ENCODE results near the gene THAP12. TPM values are rescaled to one million over a fixed set of nuclear protein-coding genes. Genes with fewer than 3 reads are reported as not detected.

THAP12 gene
- polyA plus RNA-seq, 2 of the 4 experiments (the other 2 are of a cell fraction) = 34.6 to 82.4 TPM

DNA sequence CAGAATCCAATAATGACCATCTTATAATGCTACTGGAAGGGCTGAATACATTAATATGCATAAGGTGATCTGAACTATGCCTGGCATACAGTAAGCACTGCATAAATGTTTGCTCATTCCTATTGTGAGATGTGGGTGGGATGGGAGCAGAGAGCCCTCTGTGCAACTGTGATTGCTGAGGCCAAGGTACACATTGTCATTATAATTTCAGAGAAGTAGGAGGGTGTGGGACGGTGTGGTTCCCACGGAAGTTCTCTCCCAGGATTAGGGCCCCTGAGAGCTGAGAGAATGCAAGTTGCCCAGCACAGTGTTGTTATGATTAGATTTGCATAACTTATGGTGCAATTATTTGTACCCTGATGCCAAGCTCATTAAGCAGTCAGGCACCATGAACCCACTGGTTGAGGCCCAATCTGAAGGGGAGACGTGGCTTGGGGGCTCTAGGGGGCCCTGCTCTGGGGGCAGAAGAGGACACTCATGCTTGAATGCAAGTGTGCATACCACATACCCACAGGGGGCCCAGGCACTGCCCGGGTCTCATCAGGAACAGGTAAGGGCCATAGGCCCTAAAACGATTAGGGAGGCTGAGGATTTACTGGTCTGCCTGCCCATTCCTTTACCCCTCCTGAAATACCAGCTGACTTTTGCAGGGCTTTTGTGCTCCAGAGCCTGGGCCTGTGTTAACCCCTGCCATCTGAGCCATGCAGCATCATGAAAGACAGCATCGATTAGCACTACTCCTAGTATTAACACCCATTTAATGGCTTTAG is 72.8 kb downstream of the THAP12 start:
- FAIRE-seq (no peak), ATAC-seq (no peak), DNase-seq (ENCODE audit: low read depth in 1 of 2, low spot score in 1 of 2) (no peak)
- WGBS (ENCODE audit: missing lambda C conversion rate) = 59% methylated on average over 6 of the region's 6 CpGs
- Histone ChIP-seq H3K4me3 (no peak overlapping the region), H3K4me1 (no peaks in the 10 kb centered on the region), H3K4me2 (no peak overlapping the region), H3K9me3 (no peaks in the 10 kb centered on the region), H3K27ac (no peak overlapping the region)
- POLR2A ChIA-PET = no interaction called here
- CTCF ChIA-PET = interaction anchor here (0.7 to 11.5 kb wide), 3 partner anchors 11 to 650 kb away, joined by 3 to 98 read pairs (median 88); partner anchors contain the start of gene WNT11
- TF ChIP-seq HOXA7 (CRISPR knock-in tag; IDR thresholded peaks at IDR 0.05) = no peak
- TF ChIP-seq, protein P1, sequence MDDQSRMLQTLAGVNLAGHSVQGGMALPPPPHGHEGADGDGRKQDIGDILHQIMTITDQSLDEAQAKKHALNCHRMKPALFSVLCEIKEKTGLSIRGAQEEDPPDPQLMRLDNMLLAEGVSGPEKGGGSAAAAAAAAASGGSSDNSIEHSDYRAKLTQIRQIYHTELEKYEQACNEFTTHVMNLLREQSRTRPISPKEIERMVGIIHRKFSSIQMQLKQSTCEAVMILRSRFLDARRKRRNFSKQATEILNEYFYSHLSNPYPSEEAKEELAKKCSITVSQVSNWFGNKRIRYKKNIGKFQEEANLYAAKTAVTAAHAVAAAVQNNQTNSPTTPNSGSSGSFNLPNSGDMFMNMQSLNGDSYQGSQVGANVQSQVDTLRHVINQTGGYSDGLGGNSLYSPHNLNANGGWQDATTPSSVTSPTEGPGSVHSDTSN (IDR thresholded peaks at IDR 0.05) = no peak
- no peak for TF ChIP-seq CHD2 (IDR thresholded peaks at IDR 0.05; ENCODE audit: low read length, partially characterized antibody)
- no peak for TF ChIP-seq BHLHE40 (IDR thresholded peaks at IDR 0.05; ENCODE audit: low read depth, low read length)
- TF ChIP-seq POLR2AphosphoS2 (conservative IDR thresholded peaks at IDR 0.05; ENCODE audit: low read length) = no peak
- no peak for TF ChIP-seq CHD4 (IDR thresholded peaks at IDR 0.05; ENCODE audit: borderline replicate concordance)
- no peak for TF ChIP-seq POLR2A (IDR thresholded peaks at IDR 0.05; ENCODE audit: low read length)
- TF ChIP-seq RARB (CRISPR knock-in tag; IDR thresholded peaks at IDR 0.05) = no peak
- no peak for TF ChIP-seq ZC3H11A (IDR thresholded peaks at IDR 0.05)
- TF ChIP-seq, protein P2, sequence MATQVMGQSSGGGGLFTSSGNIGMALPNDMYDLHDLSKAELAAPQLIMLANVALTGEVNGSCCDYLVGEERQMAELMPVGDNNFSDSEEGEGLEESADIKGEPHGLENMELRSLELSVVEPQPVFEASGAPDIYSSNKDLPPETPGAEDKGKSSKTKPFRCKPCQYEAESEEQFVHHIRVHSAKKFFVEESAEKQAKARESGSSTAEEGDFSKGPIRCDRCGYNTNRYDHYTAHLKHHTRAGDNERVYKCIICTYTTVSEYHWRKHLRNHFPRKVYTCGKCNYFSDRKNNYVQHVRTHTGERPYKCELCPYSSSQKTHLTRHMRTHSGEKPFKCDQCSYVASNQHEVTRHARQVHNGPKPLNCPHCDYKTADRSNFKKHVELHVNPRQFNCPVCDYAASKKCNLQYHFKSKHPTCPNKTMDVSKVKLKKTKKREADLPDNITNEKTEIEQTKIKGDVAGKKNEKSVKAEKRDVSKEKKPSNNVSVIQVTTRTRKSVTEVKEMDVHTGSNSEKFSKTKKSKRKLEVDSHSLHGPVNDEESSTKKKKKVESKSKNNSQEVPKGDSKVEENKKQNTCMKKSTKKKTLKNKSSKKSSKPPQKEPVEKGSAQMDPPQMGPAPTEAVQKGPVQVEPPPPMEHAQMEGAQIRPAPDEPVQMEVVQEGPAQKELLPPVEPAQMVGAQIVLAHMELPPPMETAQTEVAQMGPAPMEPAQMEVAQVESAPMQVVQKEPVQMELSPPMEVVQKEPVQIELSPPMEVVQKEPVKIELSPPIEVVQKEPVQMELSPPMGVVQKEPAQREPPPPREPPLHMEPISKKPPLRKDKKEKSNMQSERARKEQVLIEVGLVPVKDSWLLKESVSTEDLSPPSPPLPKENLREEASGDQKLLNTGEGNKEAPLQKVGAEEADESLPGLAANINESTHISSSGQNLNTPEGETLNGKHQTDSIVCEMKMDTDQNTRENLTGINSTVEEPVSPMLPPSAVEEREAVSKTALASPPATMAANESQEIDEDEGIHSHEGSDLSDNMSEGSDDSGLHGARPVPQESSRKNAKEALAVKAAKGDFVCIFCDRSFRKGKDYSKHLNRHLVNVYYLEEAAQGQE (IDR thresholded peaks at IDR 0.05) = no peak
- TF ChIP-seq, protein P3, sequence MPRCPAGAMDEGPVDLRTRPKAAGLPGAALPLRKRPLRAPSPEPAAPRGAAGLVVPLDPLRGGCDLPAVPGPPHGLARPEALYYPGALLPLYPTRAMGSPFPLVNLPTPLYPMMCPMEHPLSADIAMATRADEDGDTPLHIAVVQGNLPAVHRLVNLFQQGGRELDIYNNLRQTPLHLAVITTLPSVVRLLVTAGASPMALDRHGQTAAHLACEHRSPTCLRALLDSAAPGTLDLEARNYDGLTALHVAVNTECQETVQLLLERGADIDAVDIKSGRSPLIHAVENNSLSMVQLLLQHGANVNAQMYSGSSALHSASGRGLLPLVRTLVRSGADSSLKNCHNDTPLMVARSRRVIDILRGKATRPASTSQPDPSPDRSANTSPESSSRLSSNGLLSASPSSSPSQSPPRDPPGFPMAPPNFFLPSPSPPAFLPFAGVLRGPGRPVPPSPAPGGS (IDR thresholded peaks at IDR 0.05) = no peak
- no peak for TF ChIP-seq JUNB (IDR thresholded peaks at IDR 0.05)

DNA sequence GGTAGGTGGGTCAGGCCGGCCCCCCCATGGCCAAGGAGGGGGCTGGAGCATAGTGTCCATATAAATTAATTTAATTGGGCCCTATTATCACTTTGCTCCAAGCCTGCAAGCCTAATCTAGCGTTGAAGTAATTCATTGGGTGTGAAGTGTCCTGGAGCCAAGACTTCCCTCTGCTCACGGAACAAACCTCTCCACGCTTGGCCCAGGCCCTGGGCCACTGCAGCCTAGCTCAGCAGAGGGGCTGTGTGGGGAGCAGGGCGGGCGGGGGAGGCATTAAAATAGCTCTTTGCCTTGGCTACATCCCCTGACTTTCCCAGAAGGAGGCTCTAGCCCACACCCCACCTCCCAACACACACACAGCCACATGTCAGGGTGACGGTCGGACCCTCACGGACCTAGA is 73.5 kb downstream of the THAP12 start:
- H3K4me3 ChIP-seq = no peak overlapping the region
- POLR2A ChIA-PET = no interaction called here
- FAIRE-seq (no peak), ATAC-seq (no peak), DNase-seq (ENCODE audit: low read depth in 1 of 2, low spot score in 1 of 2) (no peak)
- no peak overlapping the region for H3K27ac ChIP-seq
- TF ChIP-seq NR3C1 (IDR thresholded peaks at IDR 0.05) (no peak), KDM5A (IDR thresholded peaks at IDR 0.05) (no peak), FOSL2 (IDR thresholded peaks at IDR 0.05) (no peak), FOSL2 (CRISPR knock-in tag; IDR thresholded peaks at IDR 0.05) (no peak), HDAC2 (IDR thresholded peaks at IDR 0.05) (no peak), MAFK (IDR thresholded peaks at IDR 0.05; ENCODE audit: partially characterized antibody) (no peak), JUN (IDR thresholded peaks at IDR 0.05) (no peak), NFE2L2 (conservative IDR thresholded peaks at IDR 0.05; ENCODE audit: low read length) (no peak), FOXS1 (CRISPR knock-in tag; IDR thresholded peaks at IDR 0.05) (no peak), EP300 (IDR thresholded peaks at IDR 0.05) (no peak), JUNB (IDR thresholded peaks at IDR 0.05) (no peak), EHF (CRISPR knock-in tag; IDR thresholded peaks at IDR 0.05) (no peak), BHLHE40 (IDR thresholded peaks at IDR 0.05; ENCODE audit: low read depth, low read length) (no peak), CHD2 (IDR thresholded peaks at IDR 0.05; ENCODE audit: low read length, partially characterized antibody) (no peak)
- no peaks in the 10 kb centered on the region for H3K9me3 ChIP-seq
- H3K4me1 ChIP-seq = no peaks in the 10 kb centered on the region
- 71% methylated on average over 5 of the region's 9 CpGs for WGBS (ENCODE audit: missing lambda C conversion rate)
- no peak overlapping the region for H3K4me2 ChIP-seq
- CTCF ChIA-PET = interaction anchor here (1.8 to 11.5 kb wide), 3 partner anchors 12 to 99 kb away, joined by 3 to 98 read pairs (median 88); partner anchors contain the start of gene WNT11
